Measurements from ENCODE around the gene SELENOH.
"Not testable (repeated sequence)": the region's sequence is repeated elsewhere in the genome, so short reads cannot be mapped to it uniquely, and the experiment has no call there.

SELENOH gene, protein sequence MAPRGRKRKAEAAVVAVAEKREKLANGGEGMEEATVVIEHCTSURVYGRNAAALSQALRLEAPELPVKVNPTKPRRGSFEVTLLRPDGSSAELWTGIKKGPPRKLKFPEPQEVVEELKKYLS

DNA sequence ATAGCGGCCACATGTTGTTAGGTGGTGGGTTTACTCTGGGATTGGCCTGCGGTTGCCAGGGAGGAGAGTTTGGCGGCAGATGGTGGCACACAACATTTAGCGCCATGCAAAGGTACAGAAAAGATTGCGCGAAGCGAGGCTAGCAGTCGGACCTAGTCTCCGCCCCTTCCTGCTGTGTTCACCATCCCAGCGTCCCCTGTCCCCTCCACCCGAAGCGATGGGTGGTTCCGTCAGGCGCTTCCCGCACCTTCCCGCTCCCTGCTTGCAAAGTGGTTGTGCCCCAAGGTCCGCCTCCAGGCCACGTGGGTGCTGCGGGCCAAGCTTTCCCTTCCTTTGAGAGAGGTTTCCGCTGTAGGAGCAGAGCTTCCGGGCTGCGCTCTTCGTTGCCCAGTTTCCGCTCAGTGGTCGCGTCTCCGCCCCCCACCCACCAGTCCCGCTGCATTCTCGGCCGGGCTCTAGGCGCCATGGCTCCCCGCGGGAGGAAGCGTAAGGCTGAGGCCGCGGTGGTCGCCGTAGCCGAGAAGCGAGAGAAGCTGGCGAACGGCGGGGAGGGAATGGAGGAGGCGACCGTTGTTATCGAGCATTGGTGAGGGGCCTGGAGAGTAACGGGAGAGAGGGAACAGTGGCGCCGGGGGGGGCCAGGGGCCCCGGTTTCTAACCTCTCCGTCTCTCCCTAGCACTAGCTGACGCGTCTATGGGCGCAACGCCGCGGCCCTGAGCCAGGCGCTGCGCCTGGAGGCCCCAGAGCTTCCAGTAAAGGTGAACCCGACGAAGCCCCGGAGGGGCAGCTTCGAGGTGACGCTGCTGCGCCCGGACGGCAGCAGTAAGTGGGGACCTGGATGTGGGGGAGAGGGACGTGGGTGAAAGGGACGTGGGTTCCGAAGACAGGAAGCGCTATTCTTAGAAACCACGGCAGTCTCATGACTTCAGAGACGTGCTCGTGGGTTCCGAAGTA is at the start of gene SELENOH:
SELENOH (plus strand) TSS at position 360 of the 955 bp plus-strand sequence; CDS start at position 465, 105 bp downstream.
- peak; percentile 88 for DNase-seq (ENCODE audit: low read depth, low spot score)

- DNase-seq (ENCODE audit: low read depth, low spot score), result no peak
Measured at GRCh38 chr11:57698843-57699365, 42.4 kb upstream of the SELENOH start.

DNA sequence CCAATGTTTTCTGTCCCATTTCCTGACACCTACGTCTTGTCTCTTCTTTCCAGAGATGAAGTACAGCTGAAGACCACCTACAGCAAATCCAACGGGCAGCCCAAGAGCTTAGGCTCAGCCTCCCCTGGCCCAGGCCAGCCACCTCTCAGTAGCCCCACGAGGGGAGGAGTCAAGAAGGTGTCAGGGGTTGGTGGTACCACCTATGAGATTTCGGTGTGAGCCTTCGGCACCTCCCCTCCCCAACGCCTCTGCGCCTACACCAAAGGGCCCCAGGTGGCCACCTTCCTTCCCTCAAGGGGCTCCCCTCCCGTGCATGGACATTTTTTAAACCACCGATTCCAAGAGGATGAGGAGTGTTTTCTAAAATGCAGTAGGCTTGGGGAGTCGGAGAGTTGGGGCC is 41.5 kb upstream of the SELENOH start:
- no peak for DNase-seq (ENCODE audit: low read depth, low spot score)

- no peak for DNase-seq (ENCODE audit: low read depth, low spot score)
Measured at GRCh38 chr11:57700425-57700824, 40.9 kb upstream of the SELENOH start.

DNA sequence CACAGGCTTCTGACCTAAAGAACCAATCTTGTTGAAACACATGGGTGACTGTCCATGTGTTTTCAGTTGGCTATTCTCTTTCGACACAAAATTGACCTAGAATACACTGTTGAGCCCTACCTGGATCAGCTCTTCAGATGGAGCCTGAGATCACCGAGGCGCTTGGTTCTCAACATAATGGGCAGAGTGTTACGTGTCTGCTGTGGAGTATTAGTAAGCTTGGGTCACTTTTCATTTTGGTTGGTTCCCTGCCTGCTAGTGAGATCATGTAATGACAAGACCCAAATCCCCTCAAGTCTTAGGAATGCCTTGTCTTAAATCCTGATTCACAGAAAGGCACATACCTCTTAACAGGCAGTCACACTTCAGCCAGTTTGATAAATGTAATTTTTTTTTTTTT is 38.0 kb upstream of the SELENOH start:
- no peak for DNase-seq (ENCODE audit: low read depth, low spot score)

GRCh38 chr11:57704932-57705331 is 36.4 kb upstream of the SELENOH start:
- DNase-seq (ENCODE audit: low read depth, low spot score), result no peak

GRCh38 chr11:57705432-57705831 is 35.9 kb upstream of the SELENOH start:
- not testable (repeated sequence) for DNase-seq (ENCODE audit: low read depth, low spot score)

DNA sequence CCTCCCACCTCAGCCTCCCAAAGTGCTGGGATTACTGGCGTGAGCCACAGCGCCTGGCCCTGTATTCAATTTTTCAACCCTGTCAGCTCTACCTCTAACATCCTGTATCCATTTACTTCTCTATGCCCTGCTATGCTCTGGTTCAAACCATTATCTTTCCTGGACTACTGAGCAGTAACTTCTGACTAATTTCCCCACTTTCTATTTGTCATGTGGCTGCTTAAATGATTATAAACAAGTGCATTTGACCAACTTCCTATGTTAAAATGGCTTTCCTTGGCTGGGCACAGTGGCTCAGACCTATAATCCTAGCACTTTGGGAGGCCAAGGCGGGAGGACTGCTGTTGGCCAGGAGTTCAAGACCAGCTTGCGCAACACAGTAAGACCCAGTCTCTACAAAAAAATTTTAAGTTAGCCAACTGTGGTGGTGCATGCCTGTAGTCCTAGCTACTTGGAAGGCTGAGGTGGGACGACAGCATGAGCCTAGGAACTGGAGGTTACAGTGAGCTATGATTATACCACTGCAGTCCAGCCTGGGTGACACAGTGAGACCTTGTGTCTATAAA is 31.4 kb upstream of the SELENOH start:
- no peak for DNase-seq (ENCODE audit: low read depth, low spot score)

GRCh38 chr11:57711414-57712255 is 29.7 kb upstream of the SELENOH start, which contains the start of gene MED19:
Gene MED19, minus strand, starts transcription at chr11:57712215. Its CDS starts 36 bp downstream, at chr11:57712179.
- DNase-seq (ENCODE audit: low read depth, low spot score), result peak; percentile 42

GRCh38 chr11:57712256-57713150 is 28.8 kb upstream of the SELENOH start, which contains the start of gene TMX2:
Gene TMX2, plus strand, starts transcription at chr11:57712593. Its CDS starts 26 bp downstream, at chr11:57712619.
- peak; percentile 77 for DNase-seq (ENCODE audit: low read depth, low spot score)

- no peak for DNase-seq (ENCODE audit: low read depth, low spot score)
Measured at GRCh38 chr11:57713835-57714234, 27.5 kb upstream of the SELENOH start.

DNA sequence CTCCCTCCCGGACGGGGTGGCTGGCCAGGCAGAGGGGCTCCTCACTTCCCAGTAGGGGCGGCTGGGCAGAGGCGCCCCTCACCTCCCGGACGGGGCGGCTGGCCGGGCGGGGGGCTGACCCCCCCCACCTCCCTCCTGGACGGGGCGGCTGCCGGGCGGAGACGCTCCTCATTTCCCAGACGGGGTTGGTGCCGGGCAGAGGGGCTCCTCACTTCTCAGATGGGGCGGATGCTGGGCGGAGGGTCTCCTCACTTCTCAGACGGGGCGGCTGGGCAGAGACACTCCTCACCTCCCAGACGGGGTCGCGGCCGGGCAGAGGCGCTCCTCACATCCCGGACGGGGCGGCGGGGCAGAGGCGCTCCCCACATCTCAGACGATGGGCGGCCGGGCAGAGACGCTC is 24.6 kb upstream of the SELENOH start:
- DNase-seq (ENCODE audit: low read depth, low spot score), result not testable (repeated sequence)

- DNase-seq (ENCODE audit: low read depth, low spot score), result no peak
Measured at GRCh38 chr11:57727185-57727584, 14.1 kb upstream of the SELENOH start.

GRCh38 chr11:57728829-57729228 is 12.5 kb upstream of the SELENOH start:
- DNase-seq (ENCODE audit: low read depth, low spot score), result no peak

GRCh38 chr11:57729479-57729878 is 11.8 kb upstream of the SELENOH start:
- no peak for DNase-seq (ENCODE audit: low read depth, low spot score)

- DNase-seq (ENCODE audit: low read depth, low spot score), result no peak
Measured at GRCh38 chr11:57732661-57733060, 8.6 kb upstream of the SELENOH start.

- DNase-seq (ENCODE audit: low read depth, low spot score), result no peak
Measured at GRCh38 chr11:57735619-57736298, 5.5 kb upstream of the SELENOH start.

- DNase-seq (ENCODE audit: low read depth, low spot score), result no peak
Measured at GRCh38 chr11:57742087-57742452, 779 bp downstream of the SELENOH start.

DNA sequence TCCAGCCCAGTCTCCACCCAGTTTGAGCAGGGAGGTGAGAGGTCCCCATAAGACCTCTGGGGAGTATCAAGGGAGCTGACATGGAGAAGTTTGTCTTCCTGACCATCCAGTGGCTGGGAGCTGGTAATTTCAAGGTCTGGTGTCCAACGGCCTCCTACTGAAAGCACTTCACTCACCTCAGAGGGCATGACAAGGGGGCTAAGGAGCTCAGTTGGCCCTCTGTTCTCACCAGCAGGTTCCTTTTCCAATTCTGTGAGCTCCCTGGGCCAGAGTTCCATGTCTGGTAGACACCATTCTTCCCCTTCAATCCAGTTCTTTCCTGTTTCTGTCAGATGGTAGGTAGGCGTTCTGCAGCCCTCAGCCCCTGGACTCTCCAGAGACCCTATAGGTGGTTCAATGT is 3.1 kb downstream of the SELENOH start:
- no peak for DNase-seq (ENCODE audit: low read depth, low spot score)

GRCh38 chr11:57745206-57745605 is 3.9 kb downstream of the SELENOH start:
- DNase-seq (ENCODE audit: low read depth, low spot score), result no peak
